K562 (cell line): ENCODE data around the gene CREG1. TPM values are rescaled to one million over a fixed set of nuclear protein-coding genes. Genes with fewer than 3 reads are reported as not detected.
A peak's percentile ranks its signal among the peaks of the same experiment; 100 is the strongest.

ENCODE experiments used
- CBFB ChIP-seq: sonication (generic); formaldehyde crosslinking; IDR thresholded peaks from 2 replicates; pipeline ENCODE4 v1.4.0; 2020; ENCODE audit warnings: mild to moderate bottlenecking, missing genetic modification reagents
- EHMT2 ChIP-seq: fragments of 450-650 bp; IDR thresholded peaks from 2 replicates; pipeline ENCODE4 v1.6.1; 2018; ENCODE audit warnings: antibody characterized with exemption
- ELF2 ChIP-seq: fragments of 250-450 bp; sonication (Bioruptor Pico); IDR thresholded peaks from 2 replicates; pipeline ENCODE4 v1.5.0; 2021; ENCODE audit warnings: mild to moderate bottlenecking
- FOXP1 ChIP-seq: sonication (generic); formaldehyde crosslinking; IDR thresholded peaks from 2 replicates; pipeline ENCODE4 v1.8.0; 2022; ENCODE audit warnings: mild to moderate bottlenecking, missing genetic modification reagents
- HBP1 ChIP-seq: fragments of 450-650 bp; formaldehyde crosslinking; IDR thresholded peaks from 2 replicates; pipeline ENCODE4 v1.4.0; 2022; ENCODE audit warnings: missing genetic modification characterization
- JUNB ChIP-seq: fragments of 450-650 bp; formaldehyde crosslinking; conservative IDR thresholded peaks from 2 replicates; pipeline ENCODE4 v1.4.0; 2020; ENCODE audit warnings: mild to moderate bottlenecking
- KDM4B ChIP-seq, 2 experiments: fragments of 450-650 bp in 1 of 2; sonication (generic) in 1 of 2; IDR thresholded peaks; 2 replicates each; pipeline ENCODE4 v1.6.1; 2016 to 2017; ENCODE audit warnings: borderline replicate concordance in 2 of 2, antibody characterized with exemption in 1 of 2, low read depth in 1 of 2, mild to moderate bottlenecking in 1 of 2
- NFIC ChIP-seq: fragments of 450-650 bp; IDR thresholded peaks from 2 replicates; pipeline ENCODE4 v1.6.1; 2017; ENCODE audit warnings: mild to moderate bottlenecking, inconsistent platforms
- PRPF4 ChIP-seq: fragments of 200-400 bp; formaldehyde crosslinking; IDR thresholded peaks from one replicate; pipeline ENCODE4 v1.6.1; 2017; ENCODE audit warnings: low read length, low read depth, mild to moderate bottlenecking; ENCODE audit not compliant: insufficient read depth, poor library complexity, severe bottlenecking
- ZNF23 ChIP-seq: fragments of 250-450 bp; sonication (Bioruptor Pico); IDR thresholded peaks from 2 replicates; pipeline ENCODE4 v1.4.0; 2020; ENCODE audit warnings: mild to moderate bottlenecking
- polyA plus RNA-seq, 8 experiments: library from polyadenylated mRNA; depleted of rRNA in 4 of 8; stranded (reverse) in 5 of 8; unstranded in 3 of 8; fragments of >200 nt; fragmentation: Nextera tagmentation in 2 of 8; fragmentation: Illumina TruSeq in 1 of 8; extraction: Ambion mirVana in 2 of 8; extraction: Trizol in 1 of 8; gene quantifications; 2 replicates each; pipeline versions ENCODE4 v1.2.1 to v1.2.3, GENCODE V29; 2011 to 2014; ENCODE audit warnings: inconsistent platforms in 1 of 8, missing spikeins in 1 of 8
- total RNA-seq, 7 experiments: library from RNA; depleted of rRNA in 6 of 7; stranded (reverse); fragments of >200 nt in 6 of 7; fragmentation: Illumina TruSeq in 2 of 7; extraction: Trizol in 2 of 7; gene quantifications; 2 replicates each; pipeline versions ENCODE4 v1.2.1 to v1.2.3, GENCODE V29; 2011 to 2021; ENCODE audit warnings: low replicate concordance in 1 of 7
- TF ChIP-seq, protein P1 (sequence below): sonication (generic); formaldehyde crosslinking; IDR thresholded peaks from 2 replicates; pipeline ENCODE4 v1.8.0; 2023; ENCODE audit warnings: missing genetic modification reagents, mild to moderate bottlenecking, borderline replicate concordance
- TF ChIP-seq, protein P2 (sequence below): fragments of 250-450 bp; sonication (Bioruptor Pico); IDR thresholded peaks from 2 replicates; pipeline ENCODE4 v1.5.0; 2021; ENCODE audit warnings: mild to moderate bottlenecking, moderate library complexity

CREG1 gene
- total and polyA plus RNA-seq, 9 of the 15 experiments (the other 6 are each of a cell fraction or from before 2014, with no cell fraction given): 45.7 to 272 (median 161) TPM

- TF ChIP-seq, protein P1, sequence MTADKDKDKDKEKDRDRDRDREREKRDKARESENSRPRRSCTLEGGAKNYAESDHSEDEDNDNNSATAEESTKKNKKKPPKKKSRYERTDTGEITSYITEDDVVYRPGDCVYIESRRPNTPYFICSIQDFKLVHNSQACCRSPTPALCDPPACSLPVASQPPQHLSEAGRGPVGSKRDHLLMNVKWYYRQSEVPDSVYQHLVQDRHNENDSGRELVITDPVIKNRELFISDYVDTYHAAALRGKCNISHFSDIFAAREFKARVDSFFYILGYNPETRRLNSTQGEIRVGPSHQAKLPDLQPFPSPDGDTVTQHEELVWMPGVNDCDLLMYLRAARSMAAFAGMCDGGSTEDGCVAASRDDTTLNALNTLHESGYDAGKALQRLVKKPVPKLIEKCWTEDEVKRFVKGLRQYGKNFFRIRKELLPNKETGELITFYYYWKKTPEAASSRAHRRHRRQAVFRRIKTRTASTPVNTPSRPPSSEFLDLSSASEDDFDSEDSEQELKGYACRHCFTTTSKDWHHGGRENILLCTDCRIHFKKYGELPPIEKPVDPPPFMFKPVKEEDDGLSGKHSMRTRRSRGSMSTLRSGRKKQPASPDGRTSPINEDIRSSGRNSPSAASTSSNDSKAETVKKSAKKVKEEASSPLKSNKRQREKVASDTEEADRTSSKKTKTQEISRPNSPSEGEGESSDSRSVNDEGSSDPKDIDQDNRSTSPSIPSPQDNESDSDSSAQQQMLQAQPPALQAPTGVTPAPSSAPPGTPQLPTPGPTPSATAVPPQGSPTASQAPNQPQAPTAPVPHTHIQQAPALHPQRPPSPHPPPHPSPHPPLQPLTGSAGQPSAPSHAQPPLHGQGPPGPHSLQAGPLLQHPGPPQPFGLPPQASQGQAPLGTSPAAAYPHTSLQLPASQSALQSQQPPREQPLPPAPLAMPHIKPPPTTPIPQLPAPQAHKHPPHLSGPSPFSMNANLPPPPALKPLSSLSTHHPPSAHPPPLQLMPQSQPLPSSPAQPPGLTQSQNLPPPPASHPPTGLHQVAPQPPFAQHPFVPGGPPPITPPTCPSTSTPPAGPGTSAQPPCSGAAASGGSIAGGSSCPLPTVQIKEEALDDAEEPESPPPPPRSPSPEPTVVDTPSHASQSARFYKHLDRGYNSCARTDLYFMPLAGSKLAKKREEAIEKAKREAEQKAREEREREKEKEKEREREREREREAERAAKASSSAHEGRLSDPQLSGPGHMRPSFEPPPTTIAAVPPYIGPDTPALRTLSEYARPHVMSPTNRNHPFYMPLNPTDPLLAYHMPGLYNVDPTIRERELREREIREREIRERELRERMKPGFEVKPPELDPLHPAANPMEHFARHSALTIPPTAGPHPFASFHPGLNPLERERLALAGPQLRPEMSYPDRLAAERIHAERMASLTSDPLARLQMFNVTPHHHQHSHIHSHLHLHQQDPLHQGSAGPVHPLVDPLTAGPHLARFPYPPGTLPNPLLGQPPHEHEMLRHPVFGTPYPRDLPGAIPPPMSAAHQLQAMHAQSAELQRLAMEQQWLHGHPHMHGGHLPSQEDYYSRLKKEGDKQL (CRISPR knock-in tag): no peak
- TF ChIP-seq, protein P2, sequence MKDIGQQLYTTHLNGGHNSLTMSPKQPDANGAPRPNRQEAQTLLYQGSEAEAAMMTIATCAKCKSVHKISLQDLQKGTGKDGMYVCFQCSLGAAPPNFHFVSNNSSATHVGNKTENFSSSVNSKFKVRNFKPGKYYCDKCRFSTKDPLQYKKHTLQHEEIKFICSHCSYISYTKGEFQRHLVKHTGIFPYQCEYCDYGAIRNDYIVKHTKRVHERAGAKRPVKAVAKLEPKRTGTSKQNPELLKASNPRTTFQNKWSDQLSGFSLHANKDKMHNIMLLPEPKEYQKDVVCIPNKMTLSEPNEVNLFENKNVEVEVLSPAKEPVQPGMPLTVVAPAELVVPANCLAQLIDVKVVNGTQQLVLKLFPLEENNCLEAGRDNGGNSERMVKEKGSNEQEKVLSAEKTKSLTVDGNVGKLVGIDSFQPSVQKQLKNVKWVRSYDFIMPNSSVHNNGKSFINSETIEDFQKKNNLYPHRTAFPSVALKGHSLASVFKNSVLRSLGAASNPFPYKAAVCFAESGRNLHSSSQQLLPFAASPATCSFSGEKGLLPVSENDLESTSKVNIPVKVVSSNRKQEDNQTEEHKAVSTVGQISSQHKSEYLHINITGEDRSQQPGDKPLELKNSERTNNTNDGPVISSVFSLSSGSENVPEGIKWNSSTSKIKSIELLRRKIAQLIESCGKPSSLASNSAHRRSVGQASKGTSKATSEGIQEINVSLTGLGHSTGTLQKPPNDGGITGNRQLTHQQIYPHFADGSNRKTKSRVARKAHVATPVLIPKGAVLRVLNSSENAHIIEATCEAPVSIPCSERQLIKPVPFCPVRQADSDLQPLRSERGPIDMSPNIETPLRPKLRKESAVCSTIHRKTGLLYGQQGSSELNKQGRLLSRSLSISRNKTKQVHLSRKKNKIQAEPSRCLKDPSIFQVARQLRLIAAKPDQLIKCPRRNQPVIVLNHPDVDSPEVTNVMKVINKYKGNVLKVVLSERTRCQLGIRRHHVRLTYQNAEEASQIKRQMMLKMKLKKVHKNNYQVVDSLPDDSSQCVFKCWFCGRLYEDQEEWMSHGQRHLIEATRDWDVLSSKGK (CRISPR knock-in tag): no peak
- TF ChIP-seq KDM4B (IDR thresholded peaks at IDR 0.05; ENCODE audit: borderline replicate concordance in 2 of 2, low read depth in 1 of 2): no peak
- TF ChIP-seq NFIC: no peak; the same call in 1 of the 2 replicates
- TF ChIP-seq JUNB (CRISPR knock-in tag): 0 out of 2 replicates have a peak, but pooled peaks have one; percentile 18
- TF ChIP-seq HBP1: no peak
- TF ChIP-seq CBFB (CRISPR knock-in tag): no peak
- no peak for TF ChIP-seq ZNF23 (CRISPR knock-in tag)
- TF ChIP-seq PRPF4: no peak
- TF ChIP-seq ELF2: no peak
- no peak for TF ChIP-seq FOXP1
- TF ChIP-seq EHMT2: no peak; the same call in none of the 2 replicates
These were observed 35.8 kb downstream of the CREG1 start (continued) for GRCh38 chr1:167517535-167518330.
